HuH-7 (cell line): ENCODE measurements around the gene NUP62CL.

ENCODE experiments used
- DNase-seq: peaks from one replicate; pipeline ENCODE4 v3.0.0; 2011; ENCODE audit warnings: low spot score

NUP62CL gene

DNA sequence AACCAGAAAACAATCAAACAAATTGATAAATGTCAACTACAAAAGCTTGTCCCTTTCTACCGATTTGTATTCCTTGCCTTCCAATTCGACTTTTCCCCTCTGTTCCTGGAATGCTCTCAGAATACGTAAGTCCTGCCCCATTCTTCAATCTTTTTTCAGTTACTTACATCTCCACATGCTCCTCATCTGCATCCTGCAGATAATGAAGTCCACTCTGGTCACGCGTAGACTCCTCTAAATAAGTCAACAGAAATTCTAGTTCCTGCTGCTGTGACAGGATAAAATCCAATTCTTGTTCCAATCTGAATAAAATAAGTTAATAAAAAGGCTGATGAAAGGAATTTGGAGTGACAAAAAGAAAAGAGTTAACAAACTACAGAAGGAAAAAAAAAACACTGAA, 53.2 kb downstream of the NUP62CL start:
- no peak for DNase-seq

DNA sequence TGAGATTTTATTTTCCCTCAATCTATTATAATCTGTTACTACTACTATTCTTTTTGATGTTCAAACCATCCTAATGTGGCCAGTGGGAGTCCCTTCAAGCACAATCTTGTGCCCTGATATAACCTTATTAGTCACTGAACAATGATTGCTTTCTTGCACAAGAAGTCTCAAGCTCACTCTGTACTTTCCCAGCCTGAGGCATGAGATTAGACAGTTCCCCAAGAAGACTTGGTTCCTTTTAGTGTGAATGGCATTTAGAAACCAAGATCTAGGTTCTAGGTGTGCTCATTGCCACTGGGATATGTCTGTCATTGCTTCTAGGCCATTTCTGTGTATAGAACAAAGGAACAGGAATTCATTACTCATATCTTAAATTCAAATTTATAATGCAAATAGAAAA, 59.6 kb downstream of the NUP62CL start:
- no peak for DNase-seq

DNA sequence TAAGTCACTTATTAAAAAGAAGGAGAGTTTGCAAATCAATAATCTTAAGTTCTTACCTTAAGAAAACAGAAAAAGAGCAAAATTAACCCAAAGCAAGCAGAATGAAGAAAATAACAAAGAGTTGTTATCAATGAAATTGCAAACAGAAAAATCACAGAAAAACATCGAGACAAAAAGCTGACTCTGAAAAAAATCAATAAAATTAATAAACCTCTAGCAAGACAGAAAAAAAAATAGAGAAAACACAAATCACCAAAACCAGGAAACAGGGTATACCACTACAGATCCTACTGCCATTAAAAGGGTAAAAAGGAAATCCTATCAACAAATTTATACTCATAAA, 70.3 kb downstream of the NUP62CL start:
- DNase-seq = no peak

DNA sequence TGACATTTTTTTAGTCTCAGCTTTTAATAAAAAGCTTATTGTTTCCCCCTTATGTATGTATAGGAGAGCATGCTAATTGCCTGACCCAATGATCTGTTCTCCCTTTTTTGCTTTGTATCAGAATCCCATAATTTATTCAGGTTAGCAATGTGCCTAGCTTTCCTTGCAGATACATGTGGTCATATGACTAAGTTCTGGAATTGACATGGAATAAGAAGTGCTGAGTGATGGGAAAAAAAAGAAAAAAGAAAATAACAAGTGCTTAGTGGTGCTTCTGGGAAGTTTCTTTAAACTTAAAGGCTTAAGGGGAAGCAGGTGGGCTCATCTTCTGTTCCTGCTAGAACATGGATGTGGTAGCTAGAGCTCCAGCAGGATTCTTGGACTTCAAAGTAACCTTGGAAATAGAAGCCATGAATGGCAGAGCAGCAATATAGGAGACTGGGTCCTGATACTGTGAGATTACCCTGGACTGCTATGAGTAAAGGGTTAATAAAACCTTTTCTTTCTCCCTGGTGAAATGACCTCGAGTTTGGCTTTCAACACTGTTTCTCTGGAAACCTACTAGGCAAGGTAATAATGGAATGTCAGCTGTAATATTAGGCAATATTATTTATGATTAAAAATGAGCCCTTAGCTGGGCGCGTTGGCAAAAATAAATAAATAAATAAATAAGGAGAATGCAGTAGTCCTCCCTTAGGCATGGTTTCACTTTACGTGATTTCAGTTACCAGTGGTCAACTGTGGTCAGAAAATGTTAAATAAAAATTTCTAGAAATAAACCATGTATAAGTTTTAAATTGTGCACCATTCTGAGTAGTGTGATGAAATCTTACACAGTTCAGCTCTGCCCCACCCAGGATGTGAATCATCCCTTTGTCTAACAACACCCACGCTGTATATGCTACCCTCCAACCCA, 70.9 kb downstream of the NUP62CL start:
- DNase-seq = no peak

DNA sequence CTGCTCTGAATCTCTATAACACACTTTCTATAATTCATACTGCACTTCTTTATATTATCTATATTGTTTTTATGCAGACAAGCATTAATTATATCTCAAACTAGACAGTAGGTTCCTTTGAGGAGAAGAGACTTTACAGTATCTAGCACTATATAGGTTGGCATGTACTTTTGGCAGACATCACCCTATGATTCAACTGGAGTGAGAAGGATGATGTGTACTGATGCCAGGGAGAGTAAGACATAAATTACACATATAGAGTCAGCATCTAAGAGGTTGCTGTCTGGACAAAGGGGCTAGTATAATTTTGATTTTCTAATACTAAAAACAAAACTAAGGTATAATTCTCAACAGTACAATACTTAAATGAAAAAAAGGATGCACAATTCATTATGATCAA, 82.5 kb downstream of the NUP62CL start:
- DNase-seq = no peak

DNA sequence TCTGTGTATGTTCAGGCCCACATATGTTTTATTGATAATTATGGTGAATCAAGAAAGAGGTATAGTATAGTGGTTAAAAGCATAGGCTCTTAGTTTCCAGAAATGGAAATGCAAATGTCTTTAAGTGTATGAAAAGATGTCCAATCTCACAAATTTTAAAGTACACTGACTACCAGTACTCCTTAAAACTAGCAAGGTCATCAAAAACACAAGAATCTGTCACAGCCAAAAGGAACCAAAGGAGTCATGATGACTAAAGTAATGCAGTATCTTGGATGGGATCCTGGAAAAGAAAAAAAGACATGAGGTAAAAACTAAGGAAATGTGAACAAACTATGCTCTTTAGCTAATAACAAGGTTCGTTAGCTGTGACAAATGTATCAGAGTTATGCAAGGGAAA, 87.0 kb downstream of the NUP62CL start:
- DNase-seq = no peak

DNA sequence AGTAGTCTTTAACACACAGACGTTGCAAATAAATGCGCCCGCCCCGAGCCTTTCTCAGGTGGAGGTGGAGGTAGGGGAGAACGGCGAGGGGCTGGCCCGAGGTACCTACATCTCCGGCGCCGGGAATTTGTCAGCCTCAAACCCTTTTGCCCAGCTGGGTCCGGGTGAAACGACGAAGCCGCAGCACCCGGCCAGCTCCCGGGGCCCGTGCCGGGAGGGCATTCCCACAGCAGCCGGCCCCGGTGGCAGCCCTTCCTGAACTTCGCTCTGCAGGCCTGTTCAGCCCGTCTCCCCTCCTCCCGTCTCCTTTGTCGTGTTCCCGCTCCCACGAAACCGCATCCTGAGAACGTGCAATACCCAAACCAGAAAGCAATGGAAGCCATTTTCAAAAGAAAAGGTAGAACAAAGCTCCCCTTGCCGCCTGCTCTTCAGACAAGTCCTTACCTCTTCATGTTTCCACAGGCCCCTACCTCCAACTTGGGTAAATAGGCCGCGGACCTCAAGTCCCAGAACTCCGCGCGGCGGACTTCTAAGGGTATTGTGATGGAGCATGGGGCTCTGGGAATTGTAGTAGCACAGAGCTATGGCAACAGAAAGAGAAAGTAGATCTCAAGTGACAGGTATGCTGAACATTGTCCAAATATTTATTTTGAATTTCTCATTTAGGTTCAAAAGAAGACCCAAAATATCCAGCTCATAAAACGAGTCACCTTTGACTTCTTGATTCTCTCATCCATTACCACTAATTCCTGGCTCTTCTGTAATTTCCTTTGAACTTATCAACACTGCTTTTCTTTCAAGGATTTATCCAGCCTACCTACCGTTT, 87.7 kb downstream of the NUP62CL start, which contains the start of gene RBM41:
RBM41 (minus strand) TSS at position 501 of the 826 bp plus-strand sequence; CDS start at position 452, 49 bp downstream.
- peak; percentile 39 for DNase-seq

DNA sequence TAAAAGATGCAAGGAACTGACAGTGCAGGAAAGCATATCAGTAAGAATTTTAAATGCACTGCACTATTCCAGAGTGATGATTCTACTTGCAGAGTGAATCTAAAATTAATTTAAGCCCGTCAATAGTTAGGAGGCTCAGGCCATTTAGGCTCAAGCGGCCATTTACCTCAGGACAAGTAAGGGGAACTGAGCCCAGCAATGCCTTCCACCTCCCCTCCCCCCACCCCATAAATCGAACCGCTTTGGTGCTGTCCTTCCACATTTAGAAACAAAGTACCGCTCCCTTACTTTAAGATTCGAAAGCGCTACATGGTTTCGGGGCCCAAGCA, 88.3 kb downstream of the NUP62CL start:
- DNase-seq = peak; percentile 3

DNA sequence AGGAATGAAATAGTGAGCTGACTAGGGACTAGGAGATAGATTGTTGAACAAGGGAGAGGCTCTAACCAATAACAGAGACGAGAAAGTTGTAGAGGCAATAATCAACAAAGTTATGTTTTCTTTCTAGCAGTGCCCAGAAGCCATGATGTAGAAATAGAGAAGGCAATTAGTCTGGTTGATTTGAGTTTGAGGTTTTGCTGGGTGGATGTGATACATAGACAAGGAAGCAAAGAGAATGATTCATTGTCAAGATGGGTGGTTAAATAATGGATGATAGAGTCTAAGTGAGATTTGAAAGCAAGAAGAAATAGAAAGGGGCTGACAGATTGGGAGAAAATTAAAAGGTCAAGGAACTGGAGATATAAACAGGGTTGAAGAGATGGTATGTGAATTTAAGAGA, 98.8 kb downstream of the NUP62CL start:
- DNase-seq = no peak

DNA sequence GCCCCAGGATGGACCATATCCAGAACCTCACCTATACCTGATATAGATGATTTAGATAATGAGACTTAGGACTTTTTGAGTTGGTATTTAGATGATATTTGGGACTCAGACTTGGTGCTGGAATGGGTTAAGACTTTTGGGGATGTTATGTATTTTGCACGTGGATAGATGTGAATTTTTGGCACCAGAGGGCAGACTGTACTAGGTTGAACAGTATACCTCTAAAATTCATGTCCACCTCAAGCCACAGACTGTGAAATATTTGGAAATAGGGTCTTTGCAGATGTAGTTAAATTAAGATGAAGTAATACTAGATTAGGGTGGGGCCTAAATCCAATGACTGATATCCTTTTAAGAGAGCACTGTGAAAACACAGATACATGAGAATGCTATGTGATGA, 103.3 kb downstream of the NUP62CL start:
- DNase-seq = no peak

DNA sequence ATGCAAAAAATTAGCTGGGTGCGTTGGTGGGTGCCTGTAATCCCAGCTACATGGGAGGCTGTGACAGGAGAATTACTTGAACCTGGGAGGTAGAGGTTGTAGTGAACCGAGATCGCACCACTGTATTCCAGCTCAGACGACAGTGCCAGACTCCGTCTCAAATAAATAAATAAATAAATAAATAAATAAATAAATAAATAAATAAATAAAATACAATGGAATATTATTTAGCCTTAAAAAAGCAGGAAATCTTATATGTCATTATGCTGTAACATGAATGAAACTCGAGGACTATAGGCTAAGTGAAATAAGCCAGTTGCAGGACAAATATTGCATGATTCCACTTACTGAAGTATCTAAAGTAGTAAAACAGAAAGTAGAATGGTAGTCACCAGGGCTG, 130.1 kb downstream of the NUP62CL start:
- no peak for DNase-seq
